Parathyroid adenoma (tissue), 2 donors: Measurements from ENCODE around the gene PCBP2.

Experiments used
- H2AFZ ChIP-seq: fragments of 300-600 bp; sonication (generic); one replicate; pipeline ENCODE4 v1.7.0; 2017; ENCODE audit warnings: antibody characterized with exemption, mild to moderate bottlenecking
- H3K27ac ChIP-seq: fragments of 300-600 bp; sonication (generic); one replicate; pipeline ENCODE4 v1.7.0; 2017
- H3K27me3 ChIP-seq: fragments of 300-600 bp; sonication (generic); one replicate; pipeline ENCODE4 v1.7.0; 2017; ENCODE audit warnings: low read length; ENCODE audit not compliant: control insufficient read depth, insufficient read depth
- H3K36me3 ChIP-seq: fragments of 300-600 bp; sonication (generic); one replicate; pipeline ENCODE4 v1.7.0; 2017; ENCODE audit warnings: low read length; ENCODE audit not compliant: control insufficient read depth, insufficient read depth
- H3K4me1 ChIP-seq: fragments of 300-600 bp; sonication (generic); one replicate; pipeline ENCODE4 v1.7.0; 2017; ENCODE audit warnings: control low read depth
- H3K4me2 ChIP-seq: fragments of 300-600 bp; sonication (generic); one replicate; pipeline ENCODE4 v1.7.0; 2017; ENCODE audit warnings: low read length
- H3K4me3 ChIP-seq: fragments of 300-600 bp; sonication (generic); one replicate; pipeline ENCODE4 v1.7.0; 2017; ENCODE audit warnings: low read depth, low read length
- H3K79me2 ChIP-seq: fragments of 300-600 bp; sonication (generic); one replicate; pipeline ENCODE4 v1.7.0; 2017; ENCODE audit warnings: control low read depth
- H3K9ac ChIP-seq: fragments of 300-600 bp; sonication (generic); one replicate; pipeline ENCODE4 v1.7.0; 2017; ENCODE audit warnings: mild to moderate bottlenecking
- H3K9me3 ChIP-seq: fragments of 300-600 bp; sonication (generic); one replicate; pipeline ENCODE4 v1.7.0; 2017; ENCODE audit warnings: low read length; ENCODE audit not compliant: control insufficient read depth
- TF ChIP-seq, protein P1 (sequence below): fragments of 300-600 bp; sonication (generic); IDR thresholded peaks from one replicate; pipeline ENCODE4 v1.7.0; 2017; ENCODE audit warnings: antibody characterized with exemption, mild to moderate bottlenecking
- donor health status: primary hyperparathyroidism.

PCBP2 gene

DNA sequence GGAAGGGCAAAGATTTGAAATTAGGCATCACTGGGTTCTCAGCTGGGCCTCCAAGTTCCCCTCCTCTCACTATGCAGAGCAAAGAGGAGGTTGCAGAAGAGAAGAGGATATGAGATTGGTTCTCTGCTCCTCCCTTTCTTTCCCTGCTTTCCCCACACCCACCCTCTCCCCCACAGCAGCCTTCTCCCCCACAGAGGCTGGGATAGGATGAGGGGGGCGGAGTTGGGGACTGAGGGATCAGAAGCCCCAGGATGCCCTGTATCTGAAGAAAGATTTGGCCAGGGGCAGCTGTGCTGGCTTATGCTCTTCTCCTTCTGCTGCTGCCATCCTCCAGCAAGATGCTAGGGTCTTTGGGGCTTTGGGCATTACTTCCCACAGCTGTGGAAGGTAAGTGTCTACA, 28.3 kb upstream of the PCBP2 start, which contains the start of gene AMHR2:
TSS of gene AMHR2 (plus strand) at position 259 of the 400 bp plus-strand sequence. CDS start at position 339, 80 bp downstream.
- H3K27ac ChIP-seq = no peak within 1 kb of the TSS
- no peak within 1 kb of the TSS for H3K9ac ChIP-seq
- H3K79me2 ChIP-seq = no peaks in the 10 kb centered on the region
- H3K9me3 ChIP-seq = no peaks in the 10 kb centered on the region
- no peak within 1 kb of the TSS for H2AFZ ChIP-seq
- no peak within 1 kb of the TSS for H3K4me3 ChIP-seq
- TF ChIP-seq, protein P1, sequence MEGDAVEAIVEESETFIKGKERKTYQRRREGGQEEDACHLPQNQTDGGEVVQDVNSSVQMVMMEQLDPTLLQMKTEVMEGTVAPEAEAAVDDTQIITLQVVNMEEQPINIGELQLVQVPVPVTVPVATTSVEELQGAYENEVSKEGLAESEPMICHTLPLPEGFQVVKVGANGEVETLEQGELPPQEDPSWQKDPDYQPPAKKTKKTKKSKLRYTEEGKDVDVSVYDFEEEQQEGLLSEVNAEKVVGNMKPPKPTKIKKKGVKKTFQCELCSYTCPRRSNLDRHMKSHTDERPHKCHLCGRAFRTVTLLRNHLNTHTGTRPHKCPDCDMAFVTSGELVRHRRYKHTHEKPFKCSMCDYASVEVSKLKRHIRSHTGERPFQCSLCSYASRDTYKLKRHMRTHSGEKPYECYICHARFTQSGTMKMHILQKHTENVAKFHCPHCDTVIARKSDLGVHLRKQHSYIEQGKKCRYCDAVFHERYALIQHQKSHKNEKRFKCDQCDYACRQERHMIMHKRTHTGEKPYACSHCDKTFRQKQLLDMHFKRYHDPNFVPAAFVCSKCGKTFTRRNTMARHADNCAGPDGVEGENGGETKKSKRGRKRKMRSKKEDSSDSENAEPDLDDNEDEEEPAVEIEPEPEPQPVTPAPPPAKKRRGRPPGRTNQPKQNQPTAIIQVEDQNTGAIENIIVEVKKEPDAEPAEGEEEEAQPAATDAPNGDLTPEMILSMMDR = no peak
- no peaks in the 10 kb centered on the region for H3K27me3 ChIP-seq
- H3K4me2 ChIP-seq = no peak within 1 kb of the TSS
- no peaks in the 10 kb centered on the region for H3K4me1 ChIP-seq
- no peaks in the 10 kb centered on the region for H3K36me3 ChIP-seq

DNA sequence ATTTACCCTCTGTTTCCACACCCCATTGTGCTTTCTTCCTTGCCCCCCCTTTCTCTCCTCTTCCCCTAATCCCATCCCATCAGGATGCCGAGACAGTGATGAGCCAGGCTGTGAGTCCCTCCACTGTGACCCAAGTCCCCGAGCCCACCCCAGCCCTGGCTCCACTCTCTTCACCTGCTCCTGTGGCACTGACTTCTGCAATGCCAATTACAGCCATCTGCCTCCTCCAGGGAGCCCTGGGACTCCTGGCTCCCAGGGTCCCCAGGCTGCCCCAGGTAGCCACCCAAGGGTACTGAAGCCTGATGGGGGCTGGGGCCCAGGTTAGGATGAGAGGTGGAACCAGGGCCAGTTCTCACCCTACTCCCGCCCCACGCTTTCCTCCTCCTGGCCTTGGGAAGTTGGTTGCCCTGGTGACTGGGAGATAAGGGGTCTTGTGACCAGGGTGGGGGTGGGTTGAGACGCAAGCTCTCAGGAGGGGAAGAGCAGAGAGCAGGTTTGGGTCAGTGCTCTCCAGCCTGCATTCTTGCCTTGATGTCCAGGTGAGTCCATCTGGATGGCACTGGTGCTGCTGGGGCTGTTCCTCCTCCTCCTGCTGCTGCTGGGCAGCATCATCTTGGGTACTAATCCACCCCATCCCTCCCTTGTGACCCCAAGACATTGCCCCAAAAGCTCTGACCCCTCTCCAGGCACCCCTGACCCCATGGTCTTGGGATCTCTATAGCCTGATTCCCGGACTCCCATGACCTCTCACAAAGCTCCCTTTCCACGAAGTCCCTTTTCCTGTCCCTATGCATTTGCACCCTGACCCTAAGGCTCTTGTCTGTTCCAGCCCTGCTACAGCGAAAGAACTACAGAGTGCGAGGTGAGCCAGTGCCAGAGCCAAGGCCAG, 27.0 kb upstream of the PCBP2 start:
- Histone ChIP-seq H2AFZ (no peak overlapping the region), H3K27me3 (no peaks in the 10 kb centered on the region), H3K27ac (no peak overlapping the region), H3K4me1 (no peaks in the 10 kb centered on the region), H3K9me3 (no peaks in the 10 kb centered on the region), H3K4me2 (no peak overlapping the region), H3K79me2 (no peaks in the 10 kb centered on the region), H3K9ac (no peak overlapping the region), H3K36me3 (no peaks in the 10 kb centered on the region), H3K4me3 (no peak overlapping the region)
- TF ChIP-seq, protein P1 = no peak

DNA sequence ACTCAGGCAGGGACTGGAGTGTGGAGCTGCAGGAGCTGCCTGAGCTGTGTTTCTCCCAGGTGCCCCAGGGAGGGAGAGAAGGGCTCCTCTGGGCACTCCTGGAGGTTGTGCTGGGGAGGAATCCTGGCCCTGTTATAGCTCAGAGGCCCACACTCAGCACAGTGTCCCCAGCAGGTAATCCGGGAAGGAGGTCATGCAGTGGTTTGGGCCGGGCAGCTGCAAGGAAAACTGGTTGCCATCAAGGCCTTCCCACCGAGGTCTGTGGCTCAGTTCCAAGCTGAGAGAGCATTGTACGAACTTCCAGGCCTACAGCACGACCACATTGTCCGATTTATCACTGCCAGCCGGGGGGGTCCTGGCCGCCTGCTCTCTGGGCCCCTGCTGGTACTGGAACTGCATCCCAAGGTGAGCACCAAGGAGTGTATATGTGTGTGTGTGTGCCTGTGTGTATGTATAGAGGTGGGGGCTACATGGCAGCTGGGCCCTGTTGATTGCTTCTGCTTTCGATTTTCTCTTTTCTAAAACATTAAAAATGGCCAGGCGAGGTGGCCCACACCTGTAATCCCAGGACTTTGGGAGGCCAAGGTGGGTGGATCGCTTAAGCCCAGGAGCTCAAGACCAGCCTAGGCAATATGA, 26.3 kb upstream of the PCBP2 start:
- H3K27ac ChIP-seq = no peak overlapping the region
- TF ChIP-seq, protein P1 = no peak

DNA sequence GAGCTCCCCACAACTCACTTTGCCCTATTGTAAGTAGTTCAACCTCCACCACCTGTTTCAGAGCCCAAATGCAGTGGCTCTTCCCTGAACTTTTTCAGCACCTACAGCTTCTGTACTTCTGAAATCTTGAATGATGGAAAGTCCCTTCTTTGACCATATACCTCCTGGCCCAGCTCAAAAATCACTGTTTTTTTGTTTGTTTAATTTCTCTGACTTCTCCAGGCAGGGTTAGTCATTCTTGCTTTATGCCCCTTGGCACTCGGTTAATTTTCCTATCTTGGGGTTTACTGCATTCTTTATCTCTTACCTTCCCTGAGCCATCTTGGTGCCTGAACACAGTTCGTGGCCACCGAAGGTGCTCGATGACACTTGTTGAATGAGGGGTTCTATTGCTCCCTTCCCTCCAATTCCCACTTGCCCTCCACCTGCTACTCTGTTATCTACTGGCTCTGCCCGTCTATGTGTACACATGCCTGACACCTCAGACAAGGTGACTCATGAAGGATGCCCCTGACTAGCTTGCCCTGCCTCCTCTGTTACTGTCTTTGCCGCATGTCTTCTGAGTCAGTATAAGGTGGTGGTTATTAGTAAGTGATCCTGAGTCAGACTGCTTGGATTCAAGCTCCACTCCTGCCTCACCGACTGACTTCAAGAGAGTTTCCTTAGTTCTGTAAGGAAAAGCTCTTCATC, 23.9 kb upstream of the PCBP2 start:
- H3K4me2 ChIP-seq = no peak overlapping the region
- no peak overlapping the region for H3K9ac ChIP-seq

More for the DNA sequence above, 26.3 kb upstream of the PCBP2 start:
- Histone ChIP-seq H3K27me3 (no peaks in the 10 kb centered on the region), H2AFZ (no peak overlapping the region), H3K9ac (no peak overlapping the region), H3K36me3 (no peaks in the 10 kb centered on the region), H3K4me3 (no peak overlapping the region), H3K4me2 (no peak overlapping the region), H3K4me1 (peaks cover 3% of the 10 kb centered on the region), H3K9me3 (no peaks in the 10 kb centered on the region), H3K79me2 (no peaks in the 10 kb centered on the region)

More for the DNA sequence above, 23.9 kb upstream of the PCBP2 start:
- Histone ChIP-seq H3K79me2 (no peaks in the 10 kb centered on the region), H3K4me3 (no peak overlapping the region), H3K27ac (no peak overlapping the region), H2AFZ (no peak overlapping the region), H3K9me3 (no peaks in the 10 kb centered on the region), H3K27me3 (no peaks in the 10 kb centered on the region), H3K4me1 (peaks cover 5% of the 10 kb centered on the region), H3K36me3 (no peaks in the 10 kb centered on the region)
- TF ChIP-seq, protein P1 = no peak
